ENCODE results near the gene WSB1.

- TF ChIP-seq POLR2A (IDR thresholded peaks at IDR 0.05; ENCODE audit: low read depth, low read length) (no peak), TAF1 (IDR thresholded peaks at IDR 0.05; ENCODE audit: borderline replicate concordance, low read depth, low read length) (no peak), POLR2AphosphoS5 (IDR thresholded peaks at IDR 0.05; ENCODE audit: low read depth, low read length) (no peak)
Observed at GRCh38 chr17:27324771-27325339, 30.9 kb downstream of the WSB1 start.

Data from GM12892 (cell line).